DMS153 treated with DMSO at 0.1 percent for 48 hours (cell line): ENCODE results near the gene COL10A1.

Source experiments
- DNase-seq: peaks from one replicate; lab custom pipeline; 2025; ENCODE audit not compliant: unreplicated experiment; lab: John Stamatoyannopoulos, UW

The COL10A1 gene

DNA sequence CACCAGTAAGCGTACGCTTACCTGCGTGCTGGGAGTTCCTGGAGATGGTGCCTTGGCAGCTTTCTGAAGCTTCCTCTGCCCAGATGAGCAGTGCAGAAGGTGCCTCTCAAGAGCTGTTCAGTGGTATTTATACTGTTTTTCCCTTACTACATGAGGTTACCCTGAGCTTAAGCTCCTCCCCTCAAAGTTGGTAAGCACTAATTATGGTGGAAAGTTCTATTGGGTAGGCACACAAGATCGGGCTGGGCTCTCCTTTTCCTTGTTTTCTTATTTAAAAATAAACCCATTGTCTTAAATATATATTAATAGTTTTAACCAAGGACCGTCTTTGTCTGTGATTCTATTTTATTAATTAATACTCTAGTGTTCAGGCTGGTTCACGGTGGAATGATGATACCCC is at the start of gene COL10A1:
Gene COL10A1, minus strand, starts transcription at position 101 of the 400 bp plus-strand sequence. CDS start 640 bp downstream, outside the sequence.
- no peak for DNase-seq

DNA sequence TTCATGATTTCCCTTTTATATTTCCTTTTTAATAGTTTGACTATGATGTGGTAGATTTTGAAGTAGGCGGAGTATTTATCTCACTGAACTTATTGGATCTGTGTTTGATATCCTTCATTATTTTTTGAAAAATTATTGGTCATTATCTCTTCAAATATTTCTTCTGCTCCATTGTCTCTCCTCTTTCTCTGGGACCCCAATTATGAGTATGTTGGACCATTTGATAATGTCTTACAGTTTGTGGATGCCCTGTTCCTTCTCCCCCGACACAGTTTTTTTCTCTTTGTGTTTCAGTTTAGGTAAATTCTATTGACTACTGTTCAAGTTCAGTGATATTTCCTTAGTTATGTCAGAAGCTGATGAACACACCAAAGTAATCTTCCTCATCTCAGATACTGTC is 49.4 kb upstream of the COL10A1 start:
- no peak for DNase-seq

DNA sequence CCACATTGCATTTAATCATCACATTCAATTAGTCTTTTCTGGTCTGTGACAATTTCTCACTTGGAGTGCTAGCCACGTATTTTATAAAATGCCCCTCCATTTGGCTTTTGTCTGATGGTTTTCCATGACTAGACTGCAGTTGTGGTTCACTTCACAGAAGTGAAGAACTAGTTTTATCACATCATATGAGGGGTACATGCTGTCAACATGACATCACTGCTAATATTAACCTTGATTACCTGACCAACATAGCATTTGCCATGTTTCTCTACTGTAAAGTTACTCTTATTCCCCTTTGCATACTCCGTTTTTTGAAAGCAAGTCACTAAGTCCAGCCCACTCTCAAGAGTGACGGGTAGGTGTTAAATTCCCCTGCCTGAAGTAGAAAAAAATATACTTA is 48.0 kb upstream of the COL10A1 start:
- no peak for DNase-seq

DNA sequence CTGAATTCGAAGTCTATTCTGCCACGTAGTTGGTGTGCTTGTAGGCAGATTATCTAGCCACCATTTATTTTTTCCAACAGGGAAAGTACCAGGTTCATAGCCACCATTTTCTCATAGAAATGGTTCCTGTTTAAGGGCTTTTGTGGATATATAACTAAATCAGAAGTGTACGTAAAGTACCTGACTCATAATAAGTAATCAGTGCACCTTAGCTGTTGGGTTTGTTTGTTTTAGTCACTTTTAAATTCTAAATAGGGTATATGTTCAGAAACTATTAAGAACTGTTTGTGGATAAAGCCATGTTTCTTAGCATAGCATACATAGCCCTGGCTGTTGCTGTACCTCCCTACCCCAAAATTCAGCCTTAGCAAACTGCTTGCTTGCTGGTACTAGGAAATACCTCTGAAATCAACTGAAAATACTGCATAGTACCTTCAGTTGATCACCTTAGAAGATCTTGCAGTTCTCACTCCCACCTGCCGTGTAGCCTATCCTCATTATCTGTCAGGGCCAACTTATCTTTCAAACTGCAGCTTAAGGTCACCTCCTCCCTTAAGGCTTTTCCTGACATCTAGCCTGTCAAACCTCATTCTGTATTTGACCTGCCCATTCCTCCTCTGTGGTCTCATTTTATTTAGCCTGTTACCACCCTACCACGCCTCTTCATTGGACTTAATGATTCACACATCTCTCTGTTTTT is 44.6 kb upstream of the COL10A1 start:
- no peak for DNase-seq

DNA sequence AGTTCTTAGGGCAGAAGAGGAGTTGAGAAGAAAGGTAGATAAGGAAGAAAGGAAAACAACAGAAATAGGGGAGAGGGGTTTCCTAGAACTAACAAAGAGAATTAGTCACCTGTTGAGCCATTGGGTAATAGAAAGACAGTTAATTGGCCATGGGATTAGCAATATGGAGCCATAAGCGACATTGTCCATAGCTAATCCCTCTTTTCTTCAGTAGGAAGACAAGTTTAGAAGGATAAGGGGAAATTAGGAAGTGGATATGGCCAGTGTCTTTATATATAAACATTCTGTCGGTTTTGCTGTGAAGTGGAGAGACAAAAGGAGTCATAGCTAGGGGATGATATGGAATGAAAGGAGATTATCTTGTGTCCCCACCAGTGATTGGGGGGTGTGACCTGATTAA is 43.9 kb upstream of the COL10A1 start:
- no peak for DNase-seq

DNA sequence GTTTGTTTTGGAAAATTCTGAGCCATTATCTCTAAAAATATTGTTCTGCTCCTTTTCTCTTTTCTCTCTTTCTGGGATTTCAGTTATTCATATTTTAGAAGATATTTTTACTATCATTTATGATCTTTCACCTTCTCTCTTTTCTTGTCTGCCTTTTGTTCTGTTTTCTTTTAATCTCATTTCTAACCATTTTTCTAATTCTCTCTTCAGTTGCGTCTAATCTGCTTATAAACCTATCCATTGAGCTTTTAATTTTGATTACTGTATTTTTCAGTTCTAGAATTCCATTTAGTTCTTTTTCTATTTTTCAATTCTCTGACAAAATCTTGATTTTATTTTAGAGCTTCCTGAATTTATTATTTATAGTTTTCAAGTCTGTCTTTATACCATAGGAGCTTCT is 42.2 kb upstream of the COL10A1 start:
- no peak for DNase-seq

DNA sequence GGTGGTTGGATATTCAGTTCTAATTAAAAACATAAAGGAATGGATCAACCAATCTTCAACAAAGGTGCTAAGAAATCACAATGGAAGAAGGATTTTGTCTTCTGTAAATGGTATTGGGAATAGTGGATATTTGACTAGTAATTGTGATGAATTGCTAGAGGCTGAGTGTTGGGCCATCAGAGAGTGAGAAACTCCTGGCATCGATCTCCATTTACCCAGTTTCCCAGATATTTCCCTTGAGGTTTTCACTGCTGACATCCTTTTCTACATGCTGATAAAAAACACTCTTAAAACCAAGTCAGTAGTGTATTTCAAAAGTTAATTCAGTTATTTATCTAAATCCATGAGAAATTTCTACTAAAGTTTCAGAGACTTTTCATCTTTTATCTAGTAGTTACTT is 40.4 kb upstream of the COL10A1 start:
- no peak for DNase-seq

DNA sequence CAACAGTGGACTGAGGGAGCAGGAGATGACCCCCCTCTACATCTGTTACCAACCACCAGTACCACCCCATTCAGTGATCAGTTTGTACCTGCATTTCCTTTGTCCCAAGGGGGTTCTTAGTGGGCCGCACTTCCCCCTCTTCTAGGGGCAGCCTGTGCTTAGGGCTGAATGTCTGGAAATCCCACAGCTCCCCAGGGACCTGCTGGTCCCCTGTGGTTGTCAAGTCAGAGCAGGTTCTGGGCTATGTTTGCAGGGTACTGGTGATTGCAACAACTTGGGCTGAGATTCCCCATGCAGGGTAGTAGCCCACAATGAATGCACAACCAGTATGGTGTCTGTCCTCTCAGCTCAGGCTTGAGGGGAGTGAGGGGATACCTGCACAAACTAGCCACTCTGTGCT is 39.7 kb upstream of the COL10A1 start:
- DNase-seq: no peak

DNA sequence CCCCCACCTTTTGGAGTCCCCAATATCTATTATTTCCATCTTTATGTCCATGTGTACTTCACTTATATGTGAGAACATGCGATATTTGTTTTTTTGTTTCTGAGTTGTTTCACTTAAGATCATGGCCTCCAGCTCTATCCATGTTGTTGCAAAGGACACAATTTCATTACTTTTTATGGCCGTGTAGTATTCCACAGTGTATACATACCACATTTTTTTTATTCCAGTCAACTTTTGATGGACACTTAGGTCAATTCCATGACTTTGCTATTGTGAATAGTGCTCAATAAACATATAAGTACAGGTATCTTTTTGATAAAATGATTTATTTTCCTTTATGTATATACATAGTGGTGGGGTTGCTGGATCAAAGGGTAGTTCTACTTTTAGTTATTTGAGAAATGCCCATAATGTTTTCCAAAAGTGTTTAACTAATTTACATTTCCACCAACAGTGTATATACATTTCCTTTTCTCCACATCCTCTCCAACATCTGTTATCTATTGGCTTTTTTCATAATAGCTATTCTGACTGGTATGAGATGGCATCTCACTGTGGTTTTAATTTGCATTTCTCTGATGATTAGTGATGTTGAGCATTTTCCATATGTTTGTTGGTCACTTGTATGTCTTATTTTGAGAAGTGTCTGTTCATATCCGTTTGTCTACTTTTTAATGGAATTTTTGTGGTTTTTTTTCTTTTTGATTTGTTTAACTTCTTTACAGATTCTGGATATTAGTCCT is 34.0 kb upstream of the COL10A1 start:
- DNase-seq: no peak

DNA sequence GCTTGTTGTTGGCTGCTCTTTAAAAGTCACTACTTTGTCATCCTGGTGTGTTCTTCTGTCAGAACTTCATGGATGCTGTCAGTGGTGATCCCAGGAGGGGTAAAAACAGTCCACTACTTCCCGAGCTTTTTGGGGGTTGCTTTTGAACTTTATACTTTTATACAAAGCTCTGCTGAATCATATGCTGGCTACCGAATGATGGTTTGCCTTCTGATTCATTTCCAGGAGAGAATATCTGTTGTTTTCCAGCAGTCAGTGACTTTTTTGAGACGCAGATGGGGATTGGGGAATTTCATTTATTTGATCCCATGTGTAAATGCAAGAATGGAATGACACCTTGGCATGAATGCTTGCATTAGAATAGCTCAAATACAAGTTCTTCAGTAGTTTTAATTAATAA is 32.7 kb upstream of the COL10A1 start:
- no peak for DNase-seq

DNA sequence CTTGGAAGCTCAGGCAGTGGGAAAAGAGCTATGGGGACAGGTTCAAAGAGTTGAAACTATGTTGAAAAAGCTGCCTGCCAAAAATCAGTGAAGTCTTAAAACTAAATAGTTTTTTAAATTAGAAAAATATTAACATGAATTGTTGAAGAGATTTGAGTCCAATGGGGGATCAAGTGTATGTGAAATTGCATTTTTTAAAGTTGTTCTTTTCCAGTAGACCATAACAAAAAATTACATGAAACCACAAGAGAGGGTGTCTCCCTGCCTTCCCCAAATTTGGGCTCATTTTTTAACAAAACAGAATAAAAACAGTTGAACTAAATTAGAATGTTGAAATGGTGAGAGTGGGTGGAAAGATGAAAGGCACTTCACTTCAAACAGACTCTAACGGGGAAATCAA is 31.5 kb upstream of the COL10A1 start:
- DNase-seq: no peak

DNA sequence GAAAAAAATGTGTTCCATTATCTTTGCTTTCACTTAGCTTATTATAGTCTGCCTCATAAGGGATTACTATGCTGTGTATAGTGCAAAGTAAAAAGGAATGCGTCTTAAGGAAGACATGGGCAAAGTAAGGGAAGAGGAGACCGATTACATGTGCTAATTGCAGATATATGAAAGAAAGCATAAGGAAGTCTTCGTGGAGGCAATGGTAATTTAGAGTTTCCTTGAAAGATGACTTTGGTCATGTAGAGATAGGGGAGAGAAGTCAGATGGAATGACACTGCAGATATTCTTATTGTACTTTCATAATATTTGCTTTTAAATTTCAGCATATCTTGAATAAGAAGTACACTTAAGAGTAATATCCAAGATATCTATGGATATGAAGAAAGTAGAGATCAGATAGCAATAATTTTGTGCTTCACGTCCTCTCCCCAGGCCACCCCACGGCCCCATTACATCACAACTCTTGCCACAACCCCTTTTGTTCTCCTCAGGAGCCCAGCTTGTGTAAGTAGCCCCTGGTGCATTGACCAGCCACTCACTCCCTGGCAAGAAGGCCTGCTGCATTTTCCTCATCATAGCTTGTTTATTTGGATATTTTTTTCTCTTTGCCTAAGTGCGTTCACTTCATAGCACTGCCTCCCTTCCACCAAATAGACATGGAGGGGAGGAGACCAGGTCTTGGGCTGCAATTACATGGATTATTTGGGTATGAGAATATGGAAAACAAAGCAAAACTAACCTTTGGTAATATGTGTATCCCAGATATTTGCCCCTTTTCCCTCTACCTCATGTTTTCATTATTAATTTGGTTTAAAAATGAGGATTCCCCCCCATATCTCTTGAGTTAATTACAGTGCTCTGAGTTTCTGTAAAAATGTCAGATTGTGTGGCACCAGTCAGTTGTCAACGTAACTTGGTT is 30.7 kb upstream of the COL10A1 start:
- no peak for DNase-seq

DNA sequence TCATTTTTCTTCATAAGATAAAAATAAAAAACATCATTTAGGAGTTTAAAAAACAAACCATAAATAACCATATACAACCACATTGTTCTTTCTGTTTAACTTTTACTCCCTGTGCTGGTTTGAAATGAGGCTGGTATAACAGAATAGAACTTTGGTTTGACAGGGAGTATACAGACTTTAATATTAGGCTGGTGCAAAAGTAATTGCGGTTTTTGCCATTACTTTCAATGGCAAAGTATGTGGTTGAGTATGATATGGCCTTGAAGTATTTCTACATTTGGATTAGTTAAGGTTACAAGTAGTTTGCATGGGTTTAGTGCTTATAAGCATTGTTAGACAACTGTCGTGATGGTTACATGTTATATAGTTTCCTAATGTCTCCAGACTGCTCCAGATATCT is 29.0 kb upstream of the COL10A1 start:
- no peak for DNase-seq

DNA sequence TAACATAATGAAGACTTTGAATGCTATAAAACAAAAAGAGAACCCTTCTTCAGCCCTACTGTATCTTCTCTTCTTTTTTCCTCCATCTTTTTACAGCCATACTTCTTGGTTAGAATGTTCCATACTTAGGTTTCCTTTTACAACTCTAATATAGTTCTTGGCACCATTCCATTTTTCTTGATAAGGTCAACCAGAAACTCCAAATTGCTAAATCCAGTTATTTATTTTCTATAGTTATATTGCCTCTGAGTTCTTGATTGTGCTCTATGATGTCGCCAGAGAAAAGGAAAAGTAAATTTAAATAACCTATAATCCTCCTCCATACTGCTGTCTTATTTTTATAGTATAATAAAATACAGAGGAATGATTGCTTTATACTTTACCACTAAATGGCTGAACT is 26.7 kb upstream of the COL10A1 start:
- no peak for DNase-seq

DNA sequence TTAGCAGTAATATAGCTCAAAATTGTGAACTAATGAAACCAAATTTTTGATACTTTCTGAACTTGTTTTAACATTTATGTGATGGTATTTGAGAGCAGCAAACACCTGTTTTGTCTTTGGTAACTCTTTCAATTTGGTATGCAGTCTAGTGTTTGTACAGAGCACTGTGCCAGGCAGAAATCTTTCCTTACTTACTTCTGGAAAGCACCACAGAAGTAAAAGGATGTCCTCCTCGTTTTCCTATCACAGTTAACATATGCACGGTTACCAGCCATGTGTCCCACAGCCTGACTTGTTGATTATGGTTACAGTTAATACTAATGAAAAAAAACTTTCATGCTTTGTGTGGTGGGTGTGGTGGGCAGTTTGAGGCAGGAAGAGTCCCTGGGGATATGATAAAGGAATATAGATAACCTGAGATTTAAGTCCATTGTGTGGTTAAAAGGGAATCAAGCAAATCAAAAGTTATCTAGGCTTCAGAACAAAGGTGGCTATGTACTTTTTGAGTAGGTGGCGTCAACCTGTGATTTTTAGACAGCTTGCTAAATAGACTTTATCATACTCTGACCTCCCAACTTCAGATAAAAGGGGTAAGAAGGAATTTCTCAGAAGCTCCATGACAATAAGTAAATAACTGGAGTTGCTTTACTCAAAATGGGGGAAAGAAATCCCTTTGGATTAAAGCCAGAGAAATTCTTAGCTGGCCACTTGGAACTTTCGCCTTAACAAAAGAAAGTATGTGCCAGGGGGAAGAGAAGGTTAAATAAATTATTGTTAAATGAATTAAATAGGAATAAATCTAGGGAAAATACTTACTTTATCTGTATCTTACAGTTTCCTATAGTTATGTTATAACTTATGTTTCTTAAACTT is 20.1 kb upstream of the COL10A1 start:
- no peak for DNase-seq

DNA sequence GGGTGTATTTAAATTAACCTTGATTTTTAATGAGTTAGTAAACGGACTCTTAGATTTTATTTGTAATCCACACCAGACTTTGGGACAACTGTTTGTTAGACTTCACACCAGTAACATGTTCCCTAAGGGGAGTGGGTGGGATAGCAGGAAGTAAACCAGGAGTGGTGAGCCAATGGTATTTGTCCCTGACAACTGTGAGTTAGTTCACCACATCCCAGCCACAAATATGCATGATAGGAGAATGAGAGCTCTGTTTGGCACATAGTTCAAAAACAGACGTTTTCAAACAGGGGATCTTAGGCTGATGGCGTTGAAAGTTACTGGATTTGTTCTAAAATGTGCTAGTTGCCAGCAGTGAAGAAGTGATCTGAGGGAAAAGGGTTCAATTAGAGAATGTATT is 18.7 kb upstream of the COL10A1 start:
- no peak for DNase-seq

DNA sequence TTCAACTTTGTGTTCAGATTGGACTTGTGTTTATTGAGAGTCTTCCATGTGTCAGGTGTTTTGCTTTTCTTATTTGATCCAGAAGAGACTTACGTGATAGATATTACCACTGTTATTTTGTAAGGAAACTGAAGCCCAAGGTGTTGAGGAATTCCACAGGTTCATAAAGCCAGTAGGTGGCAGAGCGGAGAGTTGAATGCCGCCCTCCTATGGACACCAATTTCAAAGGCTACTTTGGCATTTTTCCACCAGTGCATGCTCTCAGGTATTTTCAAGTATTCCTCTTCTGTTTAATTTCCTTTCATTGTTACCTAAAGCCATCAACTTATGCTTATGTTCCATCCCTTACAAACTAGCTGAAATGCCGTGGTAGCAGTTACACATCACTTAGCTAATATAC is 14.0 kb upstream of the COL10A1 start:
- DNase-seq: peak; percentile 1

DNA sequence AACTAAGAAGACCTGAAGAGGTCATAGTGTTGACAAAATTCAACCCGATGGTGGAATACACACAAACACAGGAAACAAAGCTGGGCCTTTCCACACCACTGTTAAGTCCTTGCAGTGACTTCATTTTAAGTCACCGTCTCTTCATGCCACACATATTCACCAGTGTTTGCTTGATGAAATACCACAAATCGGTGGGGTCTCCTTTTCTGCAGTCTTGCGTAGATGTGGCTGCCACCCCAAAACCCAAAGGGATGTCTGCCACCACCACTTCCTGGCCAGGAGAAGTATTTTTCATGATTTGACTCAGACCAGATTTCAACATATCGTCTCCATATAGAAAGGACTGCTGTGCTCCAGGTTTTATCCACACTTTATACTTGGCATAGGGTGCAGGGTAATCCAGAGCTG is 11.0 kb upstream of the COL10A1 start:
- DNase-seq: no peak

DNA sequence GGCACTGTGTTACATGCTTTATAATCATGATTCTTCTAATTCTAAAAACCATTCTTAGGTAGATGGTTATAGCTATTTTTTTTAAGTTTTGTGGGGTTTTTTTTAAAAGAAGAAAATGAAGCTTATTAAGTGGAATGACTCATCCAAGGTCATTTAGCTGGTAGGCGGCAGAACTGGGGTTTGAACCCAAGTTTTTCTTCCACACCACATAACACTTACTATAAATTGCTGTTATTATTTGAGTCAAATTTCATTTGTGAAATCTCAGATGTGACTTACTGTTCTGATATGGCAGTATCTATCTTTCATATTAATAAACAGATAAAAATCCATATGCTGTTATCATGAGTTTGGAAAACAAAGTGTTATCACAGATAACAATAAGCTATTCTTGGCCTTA is 10.4 kb upstream of the COL10A1 start:
- DNase-seq: no peak

DNA sequence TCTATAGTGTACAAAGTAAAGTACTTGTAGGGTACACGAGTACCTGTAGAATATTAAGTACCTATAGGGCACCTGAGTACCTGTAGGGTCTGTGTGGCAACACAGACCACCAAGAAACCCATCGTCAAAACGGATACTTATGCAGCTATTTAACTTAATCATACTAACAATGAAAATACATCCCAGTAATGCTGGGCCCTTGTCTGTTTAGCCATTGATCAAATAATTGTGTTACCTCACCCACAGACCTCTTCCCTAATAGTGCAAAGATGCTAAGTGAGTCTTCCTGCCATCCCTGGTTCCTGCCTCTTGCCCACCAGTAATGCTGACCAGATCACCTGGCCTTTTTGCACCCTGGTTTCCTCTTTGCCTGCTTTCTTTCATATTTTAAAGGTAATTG is 7.5 kb upstream of the COL10A1 start:
- no peak for DNase-seq
